Skin epidermis (tissue), 12 donors: Measurements from ENCODE around the gene PDS5A.
"Not testable (repeated sequence)": the region's sequence is repeated elsewhere in the genome, so short reads cannot be mapped to it uniquely, and the experiment has no call there.

ENCODE experiments used
- H3K27ac ChIP-seq, 21 experiments: fragments of 200-600 bp; sonication (generic) in 11 of 21; one replicate each; pipeline ENCODE4 v1.5.0; 2020; ENCODE audit warnings: mild to moderate bottlenecking in 3 of 21, inconsistent platforms in 2 of 21, moderate library complexity in 2 of 21
- H3K4me3 ChIP-seq, 7 experiments: fragments of 200-600 bp; sonication (generic) in 2 of 7; one replicate each; pipeline ENCODE4 v1.5.0; 2020; ENCODE audit warnings: inconsistent platforms in 2 of 7, mild to moderate bottlenecking in 2 of 7, moderate library complexity in 1 of 7

PDS5A gene

DNA sequence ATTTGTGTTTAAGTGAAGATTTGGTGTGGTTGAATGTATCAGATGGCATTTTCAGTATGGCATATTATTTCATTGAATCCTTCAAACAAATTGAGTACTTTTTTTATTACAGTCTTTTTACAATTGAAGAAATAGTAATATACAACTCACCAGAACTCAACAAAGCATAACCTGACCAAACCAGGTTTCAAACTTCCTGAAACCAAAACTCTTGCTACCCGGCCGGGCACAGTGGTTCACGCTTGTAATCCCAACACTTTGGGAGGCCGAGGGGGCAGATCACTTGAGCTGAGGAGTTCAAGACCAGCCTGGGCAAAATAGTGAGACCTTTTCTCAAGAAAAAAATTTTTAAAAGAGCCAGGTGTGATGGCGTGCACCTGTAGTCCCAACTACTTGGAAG is 185.6 kb downstream of the PDS5A start:
- Histone ChIP-seq H3K27ac (no peak overlapping the region), H3K4me3 (no peak overlapping the region)

GRCh38 chr4:39786838-39787237 is 190.9 kb downstream of the PDS5A start:
- Histone ChIP-seq H3K27ac (no peak overlapping the region), H3K4me3 (no peak overlapping the region)

- Histone ChIP-seq H3K27ac (no peak overlapping the region), H3K4me3 (no peak overlapping the region)
Observed at GRCh38 chr4:39785083-39785482, 192.6 kb downstream of the PDS5A start.

DNA sequence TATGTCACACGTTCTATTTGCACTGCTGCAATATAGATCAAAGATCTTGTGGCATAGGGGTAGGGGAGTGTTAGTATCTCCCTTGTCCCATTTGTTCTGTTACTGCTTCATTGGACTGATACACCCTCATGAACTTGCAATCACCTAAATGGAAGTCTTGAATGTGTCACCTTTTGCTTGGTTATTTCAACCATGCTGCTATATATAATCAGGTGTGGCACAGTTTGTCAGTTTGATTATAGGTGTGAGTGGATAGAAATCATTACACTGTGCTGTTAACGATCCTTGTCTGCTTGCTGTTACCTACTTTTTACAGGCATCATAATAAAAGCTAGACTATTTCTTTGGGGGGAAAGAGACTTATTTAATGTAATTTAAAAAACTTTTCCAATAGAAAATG is 195.7 kb downstream of the PDS5A start:
- H3K27ac ChIP-seq, H3K4me3 ChIP-seq: not testable (repeated sequence)
